Anterior cingulate cortex (tissue), 58 donors: ENCODE data around the gene ALG12.

Experiments used
- DNase-seq, 58 donors: peaks; one replicate each; lab custom pipeline; 2025; lab: John Stamatoyannopoulos, UW

ALG12 gene

GRCh38 chr22:49917974-49918910 lies at the start of gene ALG12, which contains the start of gene CRELD2:
TSS of gene ALG12 (minus strand) at chr22:49918438. CDS start at chr22:49913765, 4,673 bp downstream.
TSS of gene CRELD2 (plus strand) at chr22:49918634. CDS start at chr22:49918770, 136 bp downstream.
- DNase-seq, result peak; percentile 70 to 99 (median 97)

GRCh38 chr22:49967706-49968208 lies 49.5 kb upstream of the ALG12 start:
- peak in 37 of 58 donors; percentile 24 to 91 (median 60) for DNase-seq

- peak in 5 of 58 donors; percentile 10 to 64 (median 57) for DNase-seq
Observed at GRCh38 chr22:49966774-49967705, 48.8 kb upstream of the ALG12 start.

- DNase-seq, result no peak
Observed at GRCh38 chr22:49966041-49966773, 48.0 kb upstream of the ALG12 start.

- no peak for DNase-seq
Observed at GRCh38 chr22:49965091-49966040, 47.1 kb upstream of the ALG12 start.

GRCh38 chr22:49964136-49965090 lies 46.2 kb upstream of the ALG12 start:
- no peak for DNase-seq

GRCh38 chr22:49963647-49964026 lies 45.4 kb upstream of the ALG12 start:
- DNase-seq, result no peak

- DNase-seq, result no peak
Observed at GRCh38 chr22:49962751-49963646, 44.8 kb upstream of the ALG12 start.

GRCh38 chr22:49962012-49962750 lies 43.9 kb upstream of the ALG12 start:
- peak in 51 of 58 donors; percentile 26 to 85 (median 63) for DNase-seq

- no peak for DNase-seq
Observed at GRCh38 chr22:49961601-49962011, 43.4 kb upstream of the ALG12 start.

GRCh38 chr22:49961005-49961600 lies 42.9 kb upstream of the ALG12 start:
- DNase-seq, result peak in 1 of 58 donors; percentile 56

GRCh38 chr22:49960159-49961004 lies 42.1 kb upstream of the ALG12 start, which contains the start of gene PIM3:
TSS of gene PIM3 (plus strand) at chr22:49960772. CDS start at chr22:49960948, 176 bp downstream.
- DNase-seq, result peak; percentile 57 to 96 (median 91)

- peak in 2 of 58 donors; percentile 58 to 79 for DNase-seq
Observed at GRCh38 chr22:49959782-49960158, 41.5 kb upstream of the ALG12 start.
